ENCODE results near the gene TMEM150B. TPM values are rescaled to one million over a fixed set of nuclear protein-coding genes. Genes with fewer than 3 reads are reported as not detected.

Gene TMEM150B
- total and polyA plus RNA-seq, 9 of the 15 experiments (the other 6 are each of a cell fraction or from before 2014, with no cell fraction given): 0.47 to 1.3 (median 0.74) TPM; not detected in 2

- TF ChIP-seq, protein P1, sequence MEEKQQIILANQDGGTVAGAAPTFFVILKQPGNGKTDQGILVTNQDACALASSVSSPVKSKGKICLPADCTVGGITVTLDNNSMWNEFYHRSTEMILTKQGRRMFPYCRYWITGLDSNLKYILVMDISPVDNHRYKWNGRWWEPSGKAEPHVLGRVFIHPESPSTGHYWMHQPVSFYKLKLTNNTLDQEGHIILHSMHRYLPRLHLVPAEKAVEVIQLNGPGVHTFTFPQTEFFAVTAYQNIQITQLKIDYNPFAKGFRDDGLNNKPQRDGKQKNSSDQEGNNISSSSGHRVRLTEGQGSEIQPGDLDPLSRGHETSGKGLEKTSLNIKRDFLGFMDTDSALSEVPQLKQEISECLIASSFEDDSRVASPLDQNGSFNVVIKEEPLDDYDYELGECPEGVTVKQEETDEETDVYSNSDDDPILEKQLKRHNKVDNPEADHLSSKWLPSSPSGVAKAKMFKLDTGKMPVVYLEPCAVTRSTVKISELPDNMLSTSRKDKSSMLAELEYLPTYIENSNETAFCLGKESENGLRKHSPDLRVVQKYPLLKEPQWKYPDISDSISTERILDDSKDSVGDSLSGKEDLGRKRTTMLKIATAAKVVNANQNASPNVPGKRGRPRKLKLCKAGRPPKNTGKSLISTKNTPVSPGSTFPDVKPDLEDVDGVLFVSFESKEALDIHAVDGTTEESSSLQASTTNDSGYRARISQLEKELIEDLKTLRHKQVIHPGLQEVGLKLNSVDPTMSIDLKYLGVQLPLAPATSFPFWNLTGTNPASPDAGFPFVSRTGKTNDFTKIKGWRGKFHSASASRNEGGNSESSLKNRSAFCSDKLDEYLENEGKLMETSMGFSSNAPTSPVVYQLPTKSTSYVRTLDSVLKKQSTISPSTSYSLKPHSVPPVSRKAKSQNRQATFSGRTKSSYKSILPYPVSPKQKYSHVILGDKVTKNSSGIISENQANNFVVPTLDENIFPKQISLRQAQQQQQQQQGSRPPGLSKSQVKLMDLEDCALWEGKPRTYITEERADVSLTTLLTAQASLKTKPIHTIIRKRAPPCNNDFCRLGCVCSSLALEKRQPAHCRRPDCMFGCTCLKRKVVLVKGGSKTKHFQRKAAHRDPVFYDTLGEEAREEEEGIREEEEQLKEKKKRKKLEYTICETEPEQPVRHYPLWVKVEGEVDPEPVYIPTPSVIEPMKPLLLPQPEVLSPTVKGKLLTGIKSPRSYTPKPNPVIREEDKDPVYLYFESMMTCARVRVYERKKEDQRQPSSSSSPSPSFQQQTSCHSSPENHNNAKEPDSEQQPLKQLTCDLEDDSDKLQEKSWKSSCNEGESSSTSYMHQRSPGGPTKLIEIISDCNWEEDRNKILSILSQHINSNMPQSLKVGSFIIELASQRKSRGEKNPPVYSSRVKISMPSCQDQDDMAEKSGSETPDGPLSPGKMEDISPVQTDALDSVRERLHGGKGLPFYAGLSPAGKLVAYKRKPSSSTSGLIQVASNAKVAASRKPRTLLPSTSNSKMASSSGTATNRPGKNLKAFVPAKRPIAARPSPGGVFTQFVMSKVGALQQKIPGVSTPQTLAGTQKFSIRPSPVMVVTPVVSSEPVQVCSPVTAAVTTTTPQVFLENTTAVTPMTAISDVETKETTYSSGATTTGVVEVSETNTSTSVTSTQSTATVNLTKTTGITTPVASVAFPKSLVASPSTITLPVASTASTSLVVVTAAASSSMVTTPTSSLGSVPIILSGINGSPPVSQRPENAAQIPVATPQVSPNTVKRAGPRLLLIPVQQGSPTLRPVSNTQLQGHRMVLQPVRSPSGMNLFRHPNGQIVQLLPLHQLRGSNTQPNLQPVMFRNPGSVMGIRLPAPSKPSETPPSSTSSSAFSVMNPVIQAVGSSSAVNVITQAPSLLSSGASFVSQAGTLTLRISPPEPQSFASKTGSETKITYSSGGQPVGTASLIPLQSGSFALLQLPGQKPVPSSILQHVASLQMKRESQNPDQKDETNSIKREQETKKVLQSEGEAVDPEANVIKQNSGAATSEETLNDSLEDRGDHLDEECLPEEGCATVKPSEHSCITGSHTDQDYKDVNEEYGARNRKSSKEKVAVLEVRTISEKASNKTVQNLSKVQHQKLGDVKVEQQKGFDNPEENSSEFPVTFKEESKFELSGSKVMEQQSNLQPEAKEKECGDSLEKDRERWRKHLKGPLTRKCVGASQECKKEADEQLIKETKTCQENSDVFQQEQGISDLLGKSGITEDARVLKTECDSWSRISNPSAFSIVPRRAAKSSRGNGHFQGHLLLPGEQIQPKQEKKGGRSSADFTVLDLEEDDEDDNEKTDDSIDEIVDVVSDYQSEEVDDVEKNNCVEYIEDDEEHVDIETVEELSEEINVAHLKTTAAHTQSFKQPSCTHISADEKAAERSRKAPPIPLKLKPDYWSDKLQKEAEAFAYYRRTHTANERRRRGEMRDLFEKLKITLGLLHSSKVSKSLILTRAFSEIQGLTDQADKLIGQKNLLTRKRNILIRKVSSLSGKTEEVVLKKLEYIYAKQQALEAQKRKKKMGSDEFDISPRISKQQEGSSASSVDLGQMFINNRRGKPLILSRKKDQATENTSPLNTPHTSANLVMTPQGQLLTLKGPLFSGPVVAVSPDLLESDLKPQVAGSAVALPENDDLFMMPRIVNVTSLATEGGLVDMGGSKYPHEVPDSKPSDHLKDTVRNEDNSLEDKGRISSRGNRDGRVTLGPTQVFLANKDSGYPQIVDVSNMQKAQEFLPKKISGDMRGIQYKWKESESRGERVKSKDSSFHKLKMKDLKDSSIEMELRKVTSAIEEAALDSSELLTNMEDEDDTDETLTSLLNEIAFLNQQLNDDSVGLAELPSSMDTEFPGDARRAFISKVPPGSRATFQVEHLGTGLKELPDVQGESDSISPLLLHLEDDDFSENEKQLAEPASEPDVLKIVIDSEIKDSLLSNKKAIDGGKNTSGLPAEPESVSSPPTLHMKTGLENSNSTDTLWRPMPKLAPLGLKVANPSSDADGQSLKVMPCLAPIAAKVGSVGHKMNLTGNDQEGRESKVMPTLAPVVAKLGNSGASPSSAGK (IDR thresholded peaks at IDR 0.05): no peak
- TF ChIP-seq RUNX1 (IDR thresholded peaks at IDR 0.05; ENCODE audit: low read depth) (no peak), ZNF436 (CRISPR knock-in tag; IDR thresholded peaks at IDR 0.05) (no peak), GATAD2B (IDR thresholded peaks at IDR 0.05; ENCODE audit: borderline replicate concordance) (no peak), ZNF445 (CRISPR knock-in tag; IDR thresholded peaks at IDR 0.05; ENCODE audit: low read depth) (no peak), KDM1A (IDR thresholded peaks at IDR 0.05) (peak; percentile 57 to 59; a peak in 2 of 4 replicates), ADNP (tag; IDR thresholded peaks at IDR 0.05) (peak; percentile 73), ZNF384 (IDR thresholded peaks at IDR 0.05; ENCODE audit: low read depth, low read length) (peak; percentile 71; the same call in 1 of the 2 replicates), ZNF121 (CRISPR knock-in tag; conservative IDR thresholded peaks at IDR 0.05) (0 out of 2 replicates have a peak, but pooled peaks have one; percentile 27), SMAD4 (CRISPR knock-in tag; conservative IDR thresholded peaks at IDR 0.05) (no peak), ZBTB1 (CRISPR knock-in tag; IDR thresholded peaks at IDR 0.05; ENCODE audit: borderline replicate concordance, low read depth) (no peak)
- TF ChIP-seq, protein P2, sequence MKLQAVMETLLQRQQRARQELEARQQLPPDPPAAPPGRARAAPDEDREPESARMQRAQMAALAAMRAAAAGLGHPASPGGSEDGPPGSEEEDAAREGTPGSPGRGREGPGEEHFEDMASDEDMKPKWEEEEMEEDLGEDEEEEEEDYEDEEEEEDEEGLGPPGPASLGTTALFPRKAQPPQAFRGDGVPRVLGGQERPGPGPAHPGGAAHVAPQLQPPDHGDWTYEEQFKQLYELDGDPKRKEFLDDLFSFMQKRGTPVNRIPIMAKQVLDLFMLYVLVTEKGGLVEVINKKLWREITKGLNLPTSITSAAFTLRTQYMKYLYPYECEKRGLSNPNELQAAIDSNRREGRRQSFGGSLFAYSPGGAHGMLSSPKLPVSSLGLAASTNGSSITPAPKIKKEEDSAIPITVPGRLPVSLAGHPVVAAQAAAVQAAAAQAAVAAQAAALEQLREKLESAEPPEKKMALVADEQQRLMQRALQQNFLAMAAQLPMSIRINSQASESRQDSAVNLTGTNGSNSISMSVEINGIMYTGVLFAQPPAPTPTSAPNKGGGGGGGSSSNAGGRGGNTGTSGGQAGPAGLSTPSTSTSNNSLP (IDR thresholded peaks at IDR 0.05; ENCODE audit: borderline replicate concordance, low read depth, low read length): no peak
- TF ChIP-seq, protein P3, sequence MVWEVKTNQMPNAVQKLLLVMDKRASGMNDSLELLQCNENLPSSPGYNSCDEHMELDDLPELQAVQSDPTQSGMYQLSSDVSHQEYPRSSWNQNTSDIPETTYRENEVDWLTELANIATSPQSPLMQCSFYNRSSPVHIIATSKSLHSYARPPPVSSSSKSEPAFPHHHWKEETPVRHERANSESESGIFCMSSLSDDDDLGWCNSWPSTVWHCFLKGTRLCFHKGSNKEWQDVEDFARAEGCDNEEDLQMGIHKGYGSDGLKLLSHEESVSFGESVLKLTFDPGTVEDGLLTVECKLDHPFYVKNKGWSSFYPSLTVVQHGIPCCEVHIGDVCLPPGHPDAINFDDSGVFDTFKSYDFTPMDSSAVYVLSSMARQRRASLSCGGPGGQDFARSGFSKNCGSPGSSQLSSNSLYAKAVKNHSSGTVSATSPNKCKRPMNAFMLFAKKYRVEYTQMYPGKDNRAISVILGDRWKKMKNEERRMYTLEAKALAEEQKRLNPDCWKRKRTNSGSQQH (CRISPR knock-in tag; IDR thresholded peaks at IDR 0.05): no peak
Measured at GRCh38 chr19:55278391-55279135, 46.6 kb downstream of the TMEM150B start (continued).

Data from K562 (cell line).